GOT3 (cell line): Measurements from ENCODE around the gene BORA.
"Not testable (repeated sequence)": the region's sequence is repeated elsewhere in the genome, so short reads cannot be mapped to it uniquely, and the experiment has no call there.

Experiments used
- DNase-seq: peaks from one replicate; lab custom pipeline; 2025; ENCODE audit warnings: mixed read lengths; lab: John Stamatoyannopoulos, UW

BORA gene

DNA sequence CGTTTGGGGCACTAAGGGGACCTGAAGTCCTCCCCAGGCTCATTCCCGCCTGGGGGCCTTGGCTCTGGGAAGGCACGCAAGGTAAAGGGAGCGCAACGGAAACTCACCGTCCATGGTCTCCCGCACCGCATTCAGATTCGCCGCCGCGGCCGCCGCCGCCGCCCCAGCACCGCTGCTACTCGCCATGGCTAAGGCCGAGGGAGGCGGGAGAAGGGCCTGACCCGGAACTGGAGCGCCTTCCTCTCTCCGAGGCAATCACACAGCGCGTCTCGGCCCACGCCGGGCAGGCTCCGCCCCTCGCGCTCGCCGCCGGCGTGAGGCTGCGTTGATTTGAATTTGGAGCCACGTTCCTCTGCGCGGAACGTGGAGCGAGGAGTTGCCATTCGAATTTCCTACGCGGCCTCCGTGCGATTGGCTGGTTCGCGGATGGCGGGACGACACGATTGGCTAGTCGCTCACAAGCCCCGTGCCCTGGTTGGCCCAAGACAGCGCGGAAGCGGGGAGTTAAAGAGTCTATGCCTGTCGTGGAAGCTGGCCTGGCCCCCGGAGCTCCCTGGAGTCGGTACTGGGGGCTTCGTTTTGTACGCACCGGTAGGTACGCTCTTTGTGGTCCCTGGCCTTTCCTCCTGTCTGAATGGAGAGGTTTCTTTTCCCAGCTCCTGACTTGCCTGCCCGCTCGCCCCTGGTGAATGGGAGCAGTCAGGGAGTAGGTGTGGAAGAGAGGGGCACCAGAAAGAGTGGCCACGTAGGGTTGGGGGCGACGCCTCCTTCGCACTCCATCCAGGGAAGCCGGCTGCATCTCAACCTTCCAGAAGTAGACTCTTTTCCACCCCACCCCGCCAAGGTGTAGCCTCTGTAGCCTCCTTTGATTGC lies at the start of gene BORA, which contains the start of gene MZT1:
Gene BORA, plus strand, starts transcription at position 507 of the 873 bp plus-strand sequence. CDS start 1,018 bp downstream, outside the sequence.
Gene MZT1, minus strand, starts transcription at position 213 of the 873 bp plus-strand sequence. Its CDS starts 27 bp downstream, at position 186.
- DNase-seq, result peak; percentile 89

DNA sequence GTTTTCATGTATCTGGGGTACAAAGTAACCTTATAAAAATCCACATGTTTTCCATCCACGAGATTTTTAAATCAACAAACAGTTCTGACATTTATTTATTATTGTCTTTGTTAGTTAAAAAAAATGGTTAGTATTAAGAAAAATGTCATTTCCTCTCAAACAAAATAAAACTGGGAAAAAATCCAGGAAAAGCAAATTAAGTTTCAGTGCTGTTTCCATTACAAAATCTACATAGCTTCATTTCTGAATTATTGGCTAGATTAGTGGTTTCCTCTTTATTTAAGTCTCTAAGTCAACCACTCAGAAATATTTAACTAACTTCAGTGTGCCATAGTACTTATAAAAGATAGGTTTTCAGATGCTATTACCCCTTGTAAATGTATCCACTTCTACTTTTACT lies 49.4 kb upstream of the BORA start:
- no peak for DNase-seq

DNA sequence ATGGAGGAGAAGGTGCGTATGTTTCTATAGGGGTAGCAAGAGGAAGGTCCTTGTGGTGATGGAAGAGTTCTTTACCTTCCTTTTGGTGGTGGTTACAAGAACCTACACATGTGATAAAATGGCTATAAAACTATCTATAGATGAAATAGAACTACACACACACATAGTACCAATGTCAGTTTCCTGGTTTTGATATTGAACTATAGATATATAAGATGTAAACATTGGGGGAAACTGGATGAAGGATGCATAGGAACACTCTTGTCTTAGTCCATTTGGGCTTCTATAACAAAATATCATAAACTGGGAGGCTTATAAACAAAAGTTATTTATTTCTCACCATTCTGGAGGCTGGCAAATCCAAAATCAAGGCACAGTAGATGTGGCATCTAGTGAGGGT lies 47.4 kb upstream of the BORA start:
- DNase-seq, result no peak

DNA sequence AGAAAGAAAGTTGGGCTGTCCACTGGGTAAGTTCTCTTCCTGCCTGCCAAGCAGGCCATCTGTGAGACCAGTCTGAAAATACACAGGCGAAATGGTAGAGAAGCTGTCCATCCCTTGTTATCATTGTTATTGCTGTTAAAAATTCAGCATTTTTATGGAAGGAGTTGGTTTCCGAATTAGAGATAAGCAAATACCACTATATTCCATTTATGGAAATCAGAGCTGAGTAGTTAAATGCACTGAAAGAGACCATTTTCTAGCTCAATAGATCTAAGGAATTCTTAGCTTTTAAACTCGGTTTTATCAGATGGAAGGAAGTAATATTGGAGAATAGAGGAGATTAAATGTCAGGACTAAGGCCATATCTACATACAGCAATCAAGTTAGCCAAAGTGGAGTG lies 41.0 kb upstream of the BORA start:
- DNase-seq, result no peak

DNA sequence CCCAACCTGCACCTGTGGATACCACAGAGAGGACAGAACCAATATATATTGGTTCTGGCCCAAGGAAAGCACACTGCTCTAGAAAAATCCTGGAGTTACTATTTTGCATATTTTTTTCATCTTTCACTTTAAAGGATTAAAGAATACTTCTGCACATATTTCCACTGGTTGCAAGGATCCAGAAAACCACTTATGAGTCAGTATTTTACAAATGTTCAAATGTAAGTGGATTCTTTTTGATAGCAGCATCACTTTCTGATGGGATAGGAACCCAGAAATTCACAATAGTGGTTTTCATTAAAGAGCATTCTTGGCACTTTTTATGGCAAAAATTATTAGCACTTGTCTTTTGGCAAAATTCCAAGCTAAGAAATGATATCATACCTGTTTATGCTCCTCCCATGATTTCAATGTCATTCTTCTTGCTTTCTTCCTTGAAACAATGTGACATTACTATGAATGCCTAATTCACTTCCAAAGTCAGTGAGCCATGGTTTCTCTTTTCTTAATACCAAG lies 38.5 kb upstream of the BORA start:
- no peak for DNase-seq

DNA sequence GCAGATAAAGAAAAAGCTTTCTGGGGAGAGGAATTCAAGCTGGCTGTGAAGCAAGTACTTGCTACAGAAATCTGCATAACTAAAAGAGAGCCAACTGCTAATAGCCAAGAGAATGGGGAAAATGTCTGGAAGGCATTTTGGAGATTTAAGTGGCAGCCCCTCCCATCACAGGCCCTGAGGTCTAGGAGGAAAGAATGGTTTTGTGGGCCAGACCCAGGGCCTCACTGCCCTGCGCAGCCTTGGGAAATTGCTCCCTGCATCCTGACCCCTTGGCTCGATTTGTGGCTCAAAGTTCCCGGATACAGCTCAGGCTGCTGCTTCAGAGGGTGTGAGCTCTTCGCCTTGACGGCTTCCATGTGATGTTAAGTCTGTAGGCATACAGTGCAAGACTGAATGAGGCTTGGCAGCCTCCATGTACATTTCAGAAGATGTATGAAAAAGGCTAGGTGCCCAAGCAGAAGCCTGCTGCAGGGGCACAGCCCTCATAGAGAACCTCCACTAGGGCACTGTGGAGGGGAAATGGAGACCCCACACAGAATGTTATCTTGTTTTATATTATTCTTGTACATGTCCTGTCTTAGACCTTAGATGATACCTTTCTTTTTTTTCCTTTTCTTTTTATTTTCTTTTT lies 34.7 kb upstream of the BORA start:
- no peak for DNase-seq

DNA sequence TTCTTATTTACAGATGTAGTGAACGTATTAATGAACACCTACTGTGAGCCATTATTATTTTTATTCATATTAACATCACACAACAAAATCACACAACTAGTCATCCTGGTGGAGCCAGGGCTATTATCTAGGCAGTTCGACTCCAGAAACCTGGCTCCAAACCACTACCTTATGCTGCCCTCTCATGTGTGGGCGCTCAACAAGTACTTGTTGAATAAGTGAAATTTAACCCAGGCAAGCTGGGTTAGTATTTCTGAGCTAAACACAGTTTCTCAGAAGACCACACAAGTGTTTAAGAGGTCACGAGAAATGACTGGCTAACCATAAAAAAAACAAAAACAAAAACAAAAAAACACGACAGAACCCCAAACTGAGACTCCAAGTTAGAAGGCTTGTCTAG lies 33.9 kb upstream of the BORA start:
- no peak for DNase-seq

DNA sequence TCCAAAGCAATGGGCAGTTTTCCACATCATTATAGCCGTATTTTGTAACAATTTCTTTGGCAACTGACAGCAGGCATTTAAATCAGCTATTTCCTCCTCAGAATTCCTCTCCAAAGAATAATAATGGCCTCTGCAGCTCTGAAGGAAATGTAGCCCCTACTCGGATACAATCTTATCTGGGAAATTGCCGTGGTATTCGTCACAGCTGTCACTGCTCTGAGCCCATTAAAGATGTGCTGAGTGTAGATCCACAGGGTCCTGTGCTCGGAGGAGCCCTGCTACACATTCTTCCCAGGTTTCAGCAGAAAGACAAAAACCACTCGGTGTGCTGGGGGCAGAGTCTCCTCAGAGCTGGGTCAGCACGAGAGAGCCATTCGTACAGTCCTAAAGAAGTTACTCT lies 33.4 kb upstream of the BORA start:
- DNase-seq, result no peak

DNA sequence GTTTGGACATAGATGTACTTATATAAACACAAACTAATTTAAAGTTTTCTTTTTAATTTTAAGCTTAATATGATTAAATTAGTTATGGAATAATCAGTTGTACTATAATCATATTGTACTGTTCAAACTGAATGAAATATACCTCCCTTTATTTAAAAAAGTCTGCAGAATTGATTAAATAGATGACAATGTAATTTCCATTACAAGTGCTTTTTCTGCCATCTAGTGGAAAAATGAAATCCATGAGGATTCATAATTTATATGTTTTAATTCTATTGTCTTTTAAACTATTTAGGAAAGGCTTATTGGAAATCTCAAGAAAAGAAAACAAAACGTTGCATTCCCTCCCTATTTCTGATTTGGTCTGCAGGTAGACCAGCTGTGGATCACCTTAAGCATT lies 31.1 kb upstream of the BORA start:
- DNase-seq, result no peak

DNA sequence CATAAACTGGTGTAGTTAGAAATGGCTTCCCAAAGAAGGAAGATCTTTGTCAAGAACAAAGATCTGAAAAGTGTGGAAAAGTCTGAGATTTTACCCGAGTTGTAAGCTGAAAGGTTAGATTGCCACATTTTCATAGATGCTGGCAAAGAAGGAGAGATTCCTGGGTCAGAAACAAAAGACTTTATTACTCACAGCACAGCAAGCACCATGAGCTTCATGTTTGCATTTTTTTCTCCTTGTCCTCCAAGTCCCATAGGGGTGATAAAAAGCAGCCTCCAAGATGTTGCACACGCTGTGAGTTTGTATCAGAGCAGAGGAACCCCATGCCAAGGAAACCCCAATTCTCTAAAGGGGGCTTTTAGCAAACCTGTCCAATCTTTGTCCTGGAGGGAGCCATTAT lies 29.6 kb upstream of the BORA start:
- DNase-seq, result no peak

DNA sequence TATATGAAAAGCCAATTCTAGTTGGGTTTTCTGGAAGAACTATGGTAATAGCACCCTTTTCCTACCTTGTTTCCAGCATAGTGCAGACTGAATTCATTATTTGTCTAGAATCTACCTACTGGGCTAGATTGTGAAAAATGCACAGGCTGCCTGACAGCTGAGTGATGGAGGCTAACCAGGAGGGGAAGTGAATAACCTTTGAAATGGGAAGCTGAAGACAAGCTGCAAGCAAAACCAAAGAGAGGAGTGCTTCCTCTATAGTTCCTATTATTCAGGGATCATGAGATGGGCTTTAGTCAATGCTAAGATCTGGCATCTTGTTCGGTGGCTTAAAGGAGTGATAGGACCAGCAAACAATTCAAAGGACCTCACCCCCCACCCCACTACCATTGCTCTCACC lies 27.2 kb upstream of the BORA start:
- no peak for DNase-seq

DNA sequence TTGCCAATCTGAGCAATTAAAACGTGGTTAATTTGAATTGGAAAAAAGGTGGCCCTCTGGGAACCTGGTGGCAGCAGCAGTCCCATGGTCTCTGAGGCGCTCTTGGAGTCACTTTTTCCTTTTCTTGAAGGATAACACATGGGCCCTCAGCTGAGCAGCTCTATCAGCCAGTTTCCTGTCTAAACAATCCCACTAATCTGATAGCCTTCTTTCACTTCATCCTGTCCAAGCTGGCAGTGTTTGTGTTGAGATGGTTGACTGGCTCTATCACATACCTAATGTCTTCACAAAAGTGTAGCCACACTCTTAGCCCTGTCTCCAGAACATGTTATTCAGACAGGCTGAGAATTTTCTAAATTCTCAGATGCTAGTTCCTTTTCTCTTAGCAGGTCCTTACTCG lies 10.9 kb upstream of the BORA start:
- DNase-seq, result no peak

DNA sequence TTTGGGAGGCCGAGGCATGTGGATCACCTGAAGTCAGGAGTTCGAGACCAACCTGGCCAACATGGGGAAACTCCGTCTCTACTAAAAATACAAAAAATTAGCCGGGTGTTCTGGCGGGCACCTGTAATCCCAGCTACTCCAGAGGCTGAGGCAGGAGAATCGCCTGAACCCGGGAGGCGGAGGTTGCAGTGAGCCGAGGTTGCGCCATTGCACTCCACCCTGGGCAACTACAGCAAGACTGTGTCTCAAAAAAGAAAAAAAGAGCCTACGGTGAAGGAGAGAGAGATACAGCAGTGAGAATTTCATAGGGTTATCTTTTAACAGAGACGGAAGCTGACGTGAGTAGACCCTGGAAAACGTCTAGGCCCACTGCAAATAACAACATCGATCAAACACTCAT lies 1.5 kb upstream of the BORA start:
- DNase-seq, result not testable (repeated sequence)

DNA sequence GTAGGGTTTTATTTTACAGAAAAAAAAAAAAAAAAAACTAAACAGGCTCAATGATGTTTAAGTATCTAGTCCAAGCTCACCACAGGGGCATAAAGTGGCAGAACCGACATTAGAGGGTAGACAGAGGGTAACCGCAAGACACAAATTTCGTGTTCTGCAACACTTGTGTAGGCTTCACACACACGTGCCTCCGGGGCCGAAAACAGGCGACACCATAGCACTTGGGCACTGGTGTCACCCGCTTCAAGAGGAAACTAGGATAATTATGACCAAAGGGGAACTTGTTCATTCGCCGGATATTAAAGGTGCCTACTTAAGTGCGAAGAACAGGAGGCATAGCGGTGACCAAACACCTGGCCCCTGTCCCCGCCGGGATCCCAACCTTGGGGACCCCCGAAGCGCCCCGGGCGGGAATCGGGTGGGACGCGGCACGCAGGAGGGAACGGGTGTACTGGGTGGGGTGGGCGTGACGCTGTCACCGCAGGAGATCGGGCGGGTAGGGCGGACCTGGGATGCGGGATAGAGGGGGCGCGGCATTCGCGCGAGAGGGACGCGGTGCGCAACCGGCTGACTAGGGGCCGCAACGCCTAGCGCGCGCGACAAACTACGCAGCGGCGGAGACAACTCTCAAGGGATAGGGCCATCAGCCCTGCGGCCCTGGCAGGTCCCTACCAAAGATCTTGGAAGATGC lies 852 bp upstream of the BORA start:
- DNase-seq, result peak; percentile 2

DNA sequence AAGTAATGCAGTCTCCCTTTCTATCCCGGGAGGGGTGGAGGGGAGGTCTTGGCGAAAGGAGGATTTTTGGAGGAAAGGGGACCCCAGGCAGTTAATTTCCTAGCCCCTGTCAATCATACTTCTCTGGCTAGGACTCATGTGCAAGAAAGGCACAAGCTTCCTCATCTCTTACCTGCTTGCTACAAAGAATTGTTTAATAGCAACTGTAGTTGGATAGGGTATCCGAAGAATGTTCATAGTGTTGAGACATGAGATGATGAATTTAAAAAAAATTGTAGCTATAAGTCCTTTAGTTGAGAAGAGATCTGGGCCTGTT lies 525 bp downstream of the BORA start:
- DNase-seq, result no peak

DNA sequence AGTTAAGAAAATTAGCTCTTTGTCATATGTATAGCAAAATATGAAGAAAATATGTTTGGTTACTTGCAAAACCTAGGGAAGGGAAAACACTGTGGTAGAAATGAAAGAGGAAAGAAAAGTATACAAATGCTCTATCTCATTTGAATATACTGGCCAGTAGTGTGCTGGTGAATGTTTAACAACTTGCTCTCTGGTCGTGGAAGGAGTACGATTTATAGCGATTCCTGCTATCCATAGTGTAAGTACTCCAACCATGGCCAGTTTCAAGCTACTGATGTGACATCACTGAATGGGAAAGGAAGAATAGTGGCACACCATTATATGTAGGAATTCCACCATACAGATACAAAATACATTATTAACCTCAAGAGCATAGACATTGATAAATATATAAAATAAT lies 9.3 kb downstream of the BORA start:
- no peak for DNase-seq

DNA sequence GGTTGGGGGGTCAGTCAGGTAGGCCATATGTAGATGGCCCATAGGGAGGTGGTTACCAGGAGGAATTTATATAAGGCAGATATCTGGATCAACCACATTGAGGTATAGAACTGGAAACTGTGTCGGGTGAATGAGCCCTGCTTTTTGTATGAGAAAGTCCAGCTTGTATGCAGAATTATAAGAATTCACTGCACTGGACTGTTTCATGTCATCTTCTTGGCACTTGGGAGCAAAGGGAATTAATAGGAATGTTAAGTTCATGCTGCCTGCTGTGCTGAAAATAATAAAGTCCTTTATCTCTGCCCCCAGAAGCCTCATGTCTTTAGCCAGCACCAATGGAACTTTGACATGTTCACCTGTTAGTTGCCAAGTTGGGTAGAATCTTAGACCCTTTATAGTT lies 12.3 kb downstream of the BORA start:
- no peak for DNase-seq

DNA sequence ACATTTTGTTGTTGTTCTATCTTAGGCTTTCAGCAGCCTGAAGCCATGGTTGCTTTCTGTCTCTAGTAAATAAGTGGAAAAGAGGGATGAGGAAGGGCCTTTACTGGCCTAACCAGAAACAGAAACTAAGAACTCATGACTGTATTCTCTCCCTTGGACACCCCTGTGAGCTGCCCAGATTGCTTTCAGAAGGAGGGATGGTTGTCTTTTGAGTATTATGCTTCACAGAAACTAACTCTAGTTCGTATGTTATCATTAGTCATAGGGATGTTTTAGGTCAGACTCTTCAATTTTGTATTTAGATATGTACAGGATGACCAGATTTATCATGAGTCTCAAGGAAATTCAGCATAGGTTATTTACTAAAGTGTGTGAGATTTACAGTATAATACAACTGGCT lies 17.5 kb downstream of the BORA start:
- DNase-seq, result no peak

DNA sequence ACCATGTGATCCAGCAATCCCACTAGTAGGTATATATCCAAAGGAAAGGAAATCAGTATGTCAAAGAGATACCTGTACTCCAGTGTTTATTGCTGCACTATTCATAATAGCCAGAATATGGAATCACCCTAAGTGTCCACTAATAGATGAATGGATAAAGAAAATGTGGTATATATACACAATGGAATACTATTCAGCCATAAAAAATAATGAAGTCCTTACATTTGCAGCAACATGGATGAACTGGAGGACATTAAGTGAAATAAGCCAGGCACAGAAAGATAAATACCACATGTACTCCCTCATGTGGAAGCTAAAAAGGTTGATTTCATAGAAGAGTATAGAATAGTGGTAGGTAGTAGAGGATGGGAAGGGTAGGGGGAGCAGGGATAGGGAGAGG lies 23.5 kb downstream of the BORA start:
- DNase-seq, result no peak

DNA sequence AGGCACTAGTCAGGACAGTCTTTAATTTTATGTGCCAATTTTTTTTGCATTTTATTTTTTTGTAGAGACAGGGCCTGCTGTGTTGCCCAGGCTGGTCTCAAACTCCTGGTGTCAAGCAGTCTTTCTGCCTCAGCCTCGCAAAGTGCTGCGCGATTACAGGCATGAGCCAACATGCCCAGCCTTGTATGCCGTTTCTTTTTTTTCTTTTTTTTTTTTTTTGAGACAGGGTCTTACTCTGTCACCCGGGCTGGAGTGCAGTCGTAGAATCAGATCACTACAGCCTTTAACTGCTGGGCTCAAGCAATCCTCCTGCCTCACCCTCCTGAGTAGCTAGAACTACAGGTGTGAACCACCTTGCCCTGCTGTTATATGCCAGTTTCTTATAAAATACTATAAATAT lies 26.4 kb downstream of the BORA start:
- no peak for DNase-seq

DNA sequence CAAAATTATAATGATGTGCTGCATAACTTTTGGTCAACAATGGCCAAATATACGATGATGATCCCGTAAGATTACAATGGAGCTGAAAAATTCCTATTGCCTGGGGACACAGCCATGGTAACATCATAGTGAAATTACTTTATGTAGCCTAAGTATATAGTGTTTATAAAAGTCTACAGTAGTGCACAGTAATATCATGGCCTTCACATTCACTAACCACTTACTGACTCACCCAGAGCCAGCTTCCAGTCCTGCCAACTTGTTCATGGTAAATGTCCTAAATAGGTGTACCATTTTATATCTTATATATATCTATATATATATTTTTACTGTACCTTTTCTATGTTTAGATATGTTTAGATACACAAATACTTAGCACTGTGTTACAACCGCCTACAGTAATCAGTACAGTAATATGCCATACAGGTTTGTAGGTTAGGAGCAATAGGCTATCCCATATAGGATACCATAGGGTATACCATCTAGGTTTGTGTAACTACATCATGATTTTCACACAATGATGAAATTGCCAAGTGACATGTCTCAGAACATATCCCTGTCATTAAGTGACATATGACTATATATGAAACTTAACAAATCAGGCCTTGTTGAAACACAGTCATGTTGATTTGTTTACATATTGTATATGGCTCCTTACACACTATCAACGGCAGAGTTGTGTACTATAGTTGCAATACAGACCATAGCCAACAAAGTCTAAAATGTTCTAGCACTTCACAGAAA lies 30.2 kb downstream of the BORA start:
- no peak for DNase-seq

DNA sequence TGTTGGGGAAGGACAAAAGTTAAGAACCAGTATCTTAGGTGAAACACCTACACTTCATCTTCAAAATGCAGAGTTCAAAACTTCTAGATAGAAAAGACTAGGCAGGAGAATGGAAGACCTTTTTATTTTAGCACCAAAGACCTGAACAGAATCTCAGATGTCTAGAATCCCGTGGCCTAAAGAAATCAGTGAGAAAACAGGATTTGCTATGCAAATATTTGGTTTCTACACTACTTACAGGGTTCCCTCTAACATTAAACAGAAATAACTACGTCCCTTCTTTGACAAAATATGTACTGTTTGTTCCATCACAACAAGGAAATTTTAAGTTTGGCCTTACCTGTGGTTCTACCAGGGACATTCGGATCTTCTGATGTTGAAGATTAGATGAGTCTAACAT lies 32.5 kb downstream of the BORA start:
- no peak for DNase-seq
